Measurements from ENCODE around the gene THAP4. TPM values are rescaled to one million over a fixed set of nuclear protein-coding genes. Genes with fewer than 3 reads are reported as not detected.

THAP4 gene
- total RNA-seq: 10 to 100 TPM; 36.4 to 38.8 TPM

- Mint-ChIP-seq H3K4me1 (ENCODE audit: low read depth) (peaks cover 54% of the 10 kb centered on the region), H3K27me3 (ENCODE audit: low read depth) (no peaks in the 10 kb centered on the region), H3K4me3 (peak within 1 kb of the TSS; percentile 84), H3K36me3 (ENCODE audit: low read depth) (peaks cover 21% of the 10 kb centered on the region), H3K27ac (peak within 1 kb of the TSS; percentile 80), H3K9me3 (peaks cover 6% of the 10 kb centered on the region)
- DNase-seq: peak; percentile 76
- intact Hi-C loops (cut with micrococcal nuclease): loop anchor here (1.0 to 10.0 kb wide), 10 partner anchors 16 to 1072 kb away; partner anchors contain the start of genes D2HGDH, DTYMK, DUSP28 and HDLBP
- CTCF ChIA-PET: interaction anchor here (1.2 kb wide), 1 partner anchor 22 kb away, joined by 6 read pairs; no protein-coding TSS in a partner anchor
Measured at GRCh38 chr2:241637018-241637794, at the start of gene THAP4, which contains the start of gene ATG4B. Gene THAP4, minus strand, starts transcription at chr2:241637158. Its CDS starts 141 bp downstream, at chr2:241637017. Gene ATG4B, plus strand, starts transcription at chr2:241637693. Its CDS starts 22 bp downstream, at chr2:241637715.

GRCh38 chr2:241686324-241686649 lies 49.3 kb upstream of the THAP4 start:
- peak overlapping the region; percentile 99 for H3K4me3 Mint-ChIP-seq
- no peaks in the 10 kb centered on the region for H3K9me3 Mint-ChIP-seq
- peak; percentile 24 for DNase-seq
- no peaks in the 10 kb centered on the region for H3K27me3 Mint-ChIP-seq (ENCODE audit: low read depth)
- intact Hi-C loops (cut with micrococcal nuclease): loop anchor here (1.0 to 10.0 kb wide), 10 partner anchors 15 to 585 kb away; partner anchors contain the start of genes ATG4B, FARP2, HDLBP and PASK
- peaks cover 39% of the 10 kb centered on the region for H3K4me1 Mint-ChIP-seq (ENCODE audit: low read depth)
- peak overlapping the region; percentile 87 for H3K27ac Mint-ChIP-seq
- H3K36me3 Mint-ChIP-seq (ENCODE audit: low read depth): peaks cover 47% of the 10 kb centered on the region
- CTCF ChIA-PET: interaction anchor here (0.9 to 1.6 kb wide), 2 partner anchors 16 to 371 kb away, joined by 3 to 8 read pairs; partner anchors contain the start of gene ING5

- H3K4me3 Mint-ChIP-seq: no peak overlapping the region
- no peak overlapping the region for H3K27ac Mint-ChIP-seq
- CTCF ChIA-PET: no interaction called here
- intact Hi-C loops (cut with micrococcal nuclease): loop anchor here (10.0 kb wide), 1 partner anchor 536 kb away; the partner anchor contains the start of gene PASK
- no peaks in the 10 kb centered on the region for H3K27me3 Mint-ChIP-seq (ENCODE audit: low read depth)
- peaks cover 49% of the 10 kb centered on the region for H3K36me3 Mint-ChIP-seq (ENCODE audit: low read depth)
- H3K9me3 Mint-ChIP-seq: no peaks in the 10 kb centered on the region
- no peak for DNase-seq
- H3K4me1 Mint-ChIP-seq (ENCODE audit: low read depth): peaks cover 15% of the 10 kb centered on the region
Measured at GRCh38 chr2:241680827-241681599, 44.1 kb upstream of the THAP4 start.

GRCh38 chr2:241680044-241680443 lies 43.1 kb upstream of the THAP4 start:
- Mint-ChIP-seq H3K27me3 (ENCODE audit: low read depth) (no peaks in the 10 kb centered on the region), H3K27ac (no peak overlapping the region), H3K4me1 (ENCODE audit: low read depth) (peaks cover 7% of the 10 kb centered on the region), H3K36me3 (ENCODE audit: low read depth) (peaks cover 46% of the 10 kb centered on the region), H3K4me3 (no peak overlapping the region), H3K9me3 (no peaks in the 10 kb centered on the region)
- intact Hi-C loops (cut with micrococcal nuclease): loop anchor here (10.0 kb wide), 1 partner anchor 535 kb away; the partner anchor contains the start of gene PASK
- CTCF ChIA-PET: no interaction called here
- no peak for DNase-seq

- Mint-ChIP-seq H3K36me3 (ENCODE audit: low read depth) (peaks cover 40% of the 10 kb centered on the region), H3K27me3 (ENCODE audit: low read depth) (no peaks in the 10 kb centered on the region), H3K4me1 (ENCODE audit: low read depth) (peaks cover 3% of the 10 kb centered on the region), H3K4me3 (no peak overlapping the region), H3K9me3 (no peaks in the 10 kb centered on the region), H3K27ac (no peak overlapping the region)
- CTCF ChIA-PET: interaction anchor here (1.3 kb wide), 1 partner anchor 23 kb away, joined by 3 read pairs; the partner anchor contains the start of gene ING5
- DNase-seq: no peak
- intact Hi-C loops (cut with micrococcal nuclease): no loop called here
Measured at GRCh38 chr2:241678784-241679540, 42.0 kb upstream of the THAP4 start.

GRCh38 chr2:241678307-241678706 lies 41.3 kb upstream of the THAP4 start:
- Mint-ChIP-seq H3K4me3 (no peak overlapping the region), H3K27ac (no peak overlapping the region), H3K36me3 (ENCODE audit: low read depth) (peaks cover 34% of the 10 kb centered on the region), H3K4me1 (ENCODE audit: low read depth) (peaks cover 3% of the 10 kb centered on the region), H3K27me3 (ENCODE audit: low read depth) (no peaks in the 10 kb centered on the region), H3K9me3 (no peaks in the 10 kb centered on the region)
- CTCF ChIA-PET: interaction anchor here (1.3 kb wide), 1 partner anchor 23 kb away, joined by 3 read pairs; the partner anchor contains the start of gene ING5
- DNase-seq: no peak
- intact Hi-C loops (cut with micrococcal nuclease): no loop called here

GRCh38 chr2:241677392-241677791 lies 40.4 kb upstream of the THAP4 start:
- DNase-seq: no peak
- Mint-ChIP-seq H3K4me1 (ENCODE audit: low read depth) (peaks cover 3% of the 10 kb centered on the region), H3K9me3 (no peaks in the 10 kb centered on the region), H3K36me3 (ENCODE audit: low read depth) (peaks cover 30% of the 10 kb centered on the region), H3K27ac (no peak overlapping the region), H3K27me3 (ENCODE audit: low read depth) (no peaks in the 10 kb centered on the region), H3K4me3 (no peak overlapping the region)
- intact Hi-C loops (cut with micrococcal nuclease): no loop called here
- CTCF ChIA-PET: no interaction called here

GRCh38 chr2:241676665-241677064 lies 39.7 kb upstream of the THAP4 start:
- DNase-seq: no peak
- Mint-ChIP-seq H3K4me1 (ENCODE audit: low read depth) (peaks cover 3% of the 10 kb centered on the region), H3K27ac (no peak overlapping the region), H3K36me3 (ENCODE audit: low read depth) (peaks cover 24% of the 10 kb centered on the region), H3K4me3 (no peak overlapping the region), H3K27me3 (ENCODE audit: low read depth) (no peaks in the 10 kb centered on the region), H3K9me3 (no peaks in the 10 kb centered on the region)
- CTCF ChIA-PET: no interaction called here
- intact Hi-C loops (cut with micrococcal nuclease): no loop called here

GRCh38 chr2:241675885-241676284 lies 38.9 kb upstream of the THAP4 start:
- H3K27ac Mint-ChIP-seq: no peak overlapping the region

GRCh38 chr2:241673797-241674725 lies 37.1 kb upstream of the THAP4 start:
- Mint-ChIP-seq H3K27me3 (ENCODE audit: low read depth) (no peaks in the 10 kb centered on the region), H3K27ac (no peak overlapping the region), H3K4me3 (no peak overlapping the region), H3K36me3 (ENCODE audit: low read depth) (peaks cover 11% of the 10 kb centered on the region), H3K4me1 (ENCODE audit: low read depth) (no peaks in the 10 kb centered on the region), H3K9me3 (no peaks in the 10 kb centered on the region)
- intact Hi-C loops (cut with micrococcal nuclease): no loop called here
- no peak for DNase-seq
- CTCF ChIA-PET: no interaction called here

More at GRCh38 chr2:241675885-241676284, 38.9 kb upstream of the THAP4 start:
- intact Hi-C loops (cut with micrococcal nuclease): no loop called here
- CTCF ChIA-PET: interaction anchor here (0.5 kb wide), 1 partner anchor 597 kb away, joined by 3 read pairs; no protein-coding TSS in a partner anchor
- no peak for DNase-seq
- Mint-ChIP-seq H3K27me3 (ENCODE audit: low read depth) (no peaks in the 10 kb centered on the region), H3K36me3 (ENCODE audit: low read depth) (peaks cover 20% of the 10 kb centered on the region), H3K9me3 (no peaks in the 10 kb centered on the region), H3K4me3 (no peak overlapping the region), H3K4me1 (ENCODE audit: low read depth) (peaks cover 3% of the 10 kb centered on the region)

- intact Hi-C loops (cut with micrococcal nuclease): no loop called here
- Mint-ChIP-seq H3K27me3 (ENCODE audit: low read depth) (no peaks in the 10 kb centered on the region), H3K9me3 (no peaks in the 10 kb centered on the region), H3K36me3 (ENCODE audit: low read depth) (peaks cover 8% of the 10 kb centered on the region), H3K27ac (no peak overlapping the region), H3K4me3 (no peak overlapping the region), H3K4me1 (ENCODE audit: low read depth) (no peaks in the 10 kb centered on the region)
- CTCF ChIA-PET: no interaction called here
- DNase-seq: no peak
Measured at GRCh38 chr2:241673189-241673663, 36.3 kb upstream of the THAP4 start.

Data from activated naive CD4-positive, alpha-beta T cell treated with anti-CD3 and anti-CD28 coated beads for 36 hours (primary cell).